ENCODE measurements around the gene SSTR5. TPM values are rescaled to one million over a fixed set of nuclear protein-coding genes. Genes with fewer than 3 reads are reported as not detected.

Gene SSTR5
- total and polyA plus RNA-seq, 4 experiments from 2014 or later, result not detected

- H3K9me3 ChIP-seq (ENCODE audit: control insufficient read depth in 1 of 2, low read length in 2 of 2), result no peaks in the 10 kb centered on the region
- H3K4me1 ChIP-seq (ENCODE audit: insufficient read depth, low read length), result no peaks in the 10 kb centered on the region
- no peak overlapping the region for H3K4me3 Mint-ChIP-seq
- H3K27me3 ChIP-seq (ENCODE audit: insufficient read depth, low read length), result no peaks in the 10 kb centered on the region
- ChIA-PET POLR2A (ENCODE audit: partially characterized antibody) (no interaction called here), CTCF (ENCODE audit: partially characterized antibody) (no interaction called here)
- no peak overlapping the region for H3K27ac ChIP-seq (ENCODE audit: low read depth, low read length)
- DNase-seq, result no peak
- no peaks in the 10 kb centered on the region for H3K4me1 Mint-ChIP-seq
- no peak overlapping the region for H3K4me3 ChIP-seq (ENCODE audit: low read length in 2 of 2)
- H3K36me3 ChIP-seq (ENCODE audit: insufficient read depth, low read length), result no peaks in the 10 kb centered on the region
- H3K27me3 Mint-ChIP-seq, result peaks cover 0 to 2% of the 10 kb centered on the region in 2 donors
- H3K9me3 Mint-ChIP-seq, result no peaks in the 10 kb centered on the region
- no peak overlapping the region for H3K27ac Mint-ChIP-seq
- intact Hi-C loops (cut with micrococcal nuclease), result no loop called here
- H3K36me3 Mint-ChIP-seq, result no peaks in the 10 kb centered on the region
Observed at GRCh38 chr16:1035066-1035415, 37.5 kb upstream of the SSTR5 start.

GRCh38 chr16:1036166-1036565 is 36.4 kb upstream of the SSTR5 start:
- no peaks in the 10 kb centered on the region for H3K4me1 Mint-ChIP-seq
- ChIA-PET POLR2A (ENCODE audit: partially characterized antibody) (no interaction called here), CTCF (ENCODE audit: partially characterized antibody) (no interaction called here)
- no peak overlapping the region for H3K4me3 ChIP-seq (ENCODE audit: low read length in 2 of 2)
- H3K4me1 ChIP-seq (ENCODE audit: insufficient read depth, low read length), result no peaks in the 10 kb centered on the region
- H3K9me3 ChIP-seq (ENCODE audit: control insufficient read depth in 1 of 2, low read length in 2 of 2), result no peaks in the 10 kb centered on the region
- no peaks in the 10 kb centered on the region for H3K9me3 Mint-ChIP-seq
- intact Hi-C loops (cut with micrococcal nuclease), result no loop called here
- no peaks in the 10 kb centered on the region for H3K36me3 ChIP-seq (ENCODE audit: insufficient read depth, low read length)
- H3K27ac Mint-ChIP-seq, result no peak overlapping the region
- H3K4me3 Mint-ChIP-seq, result no peak overlapping the region
- H3K27ac ChIP-seq (ENCODE audit: low read depth, low read length), result no peak overlapping the region
- H3K27me3 Mint-ChIP-seq, result peaks cover 0 to 2% of the 10 kb centered on the region in 2 donors
- no peaks in the 10 kb centered on the region for H3K36me3 Mint-ChIP-seq
- H3K27me3 ChIP-seq (ENCODE audit: insufficient read depth, low read length), result no peaks in the 10 kb centered on the region
- DNase-seq, result peak in 1 of 5 donors; percentile 8

GRCh38 chr16:1036726-1037393 is 35.7 kb upstream of the SSTR5 start:
- H3K4me3 ChIP-seq (ENCODE audit: low read length in 2 of 2), result no peak overlapping the region
- no peak overlapping the region for H3K27ac ChIP-seq (ENCODE audit: low read depth, low read length)
- Mint-ChIP-seq H3K36me3 (no peaks in the 10 kb centered on the region), H3K4me3 (no peak overlapping the region), H3K9me3 (peaks cover 0 to 1% (median 0%) of the 10 kb centered on the region in 8 donors), H3K4me1 (no peaks in the 10 kb centered on the region), H3K27ac (no peak overlapping the region), H3K27me3 (peaks cover 0 to 2% of the 10 kb centered on the region in 2 donors)
- CTCF ChIA-PET (ENCODE audit: partially characterized antibody), result no interaction called here
- DNase-seq, result peak in 1 of 5 donors; percentile 27
- H3K9me3 ChIP-seq (ENCODE audit: control insufficient read depth in 1 of 2, low read length in 2 of 2), result no peaks in the 10 kb centered on the region
- H3K4me1 ChIP-seq (ENCODE audit: insufficient read depth, low read length), result no peaks in the 10 kb centered on the region
- POLR2A ChIA-PET (ENCODE audit: partially characterized antibody), result no interaction called here
- H3K27me3 ChIP-seq (ENCODE audit: insufficient read depth, low read length), result no peaks in the 10 kb centered on the region
- no peaks in the 10 kb centered on the region for H3K36me3 ChIP-seq (ENCODE audit: insufficient read depth, low read length)
- intact Hi-C loops (cut with micrococcal nuclease), result no loop called here

GRCh38 chr16:1037394-1038257 is 34.9 kb upstream of the SSTR5 start:
- H3K9me3 ChIP-seq (ENCODE audit: control insufficient read depth in 1 of 2, low read length in 2 of 2), result no peaks in the 10 kb centered on the region
- H3K27ac ChIP-seq (ENCODE audit: low read depth, low read length), result no peak overlapping the region
- POLR2A ChIA-PET (ENCODE audit: partially characterized antibody), result no interaction called here
- intact Hi-C loops (cut with micrococcal nuclease), result no loop called here
- H3K4me3 ChIP-seq (ENCODE audit: low read length in 2 of 2), result no peak overlapping the region
- Mint-ChIP-seq H3K4me1 (peaks cover 0 to 3% (median 0%) of the 10 kb centered on the region in 4 donors), H3K36me3 (no peaks in the 10 kb centered on the region), H3K9me3 (peaks cover 0 to 7% (median 0%) of the 10 kb centered on the region in 8 donors), H3K4me3 (no peak overlapping the region), H3K27me3 (peaks cover 0 to 6% of the 10 kb centered on the region in 2 donors), H3K27ac (no peak overlapping the region)
- H3K4me1 ChIP-seq (ENCODE audit: insufficient read depth, low read length), result no peaks in the 10 kb centered on the region
- no peaks in the 10 kb centered on the region for H3K27me3 ChIP-seq (ENCODE audit: insufficient read depth, low read length)
- DNase-seq, result no peak
- H3K36me3 ChIP-seq (ENCODE audit: insufficient read depth, low read length), result no peaks in the 10 kb centered on the region
- CTCF ChIA-PET (ENCODE audit: partially characterized antibody), result no interaction called here

GRCh38 chr16:1038932-1039331 is 33.6 kb upstream of the SSTR5 start:
- no peak overlapping the region for H3K4me3 ChIP-seq (ENCODE audit: low read length in 2 of 2)
- Mint-ChIP-seq H3K4me3 (peak overlapping the region in 1 of 8 donors; percentile 48), H3K9me3 (peaks cover 0 to 7% (median 0%) of the 10 kb centered on the region in 8 donors), H3K36me3 (no peaks in the 10 kb centered on the region), H3K4me1 (peaks cover 0 to 3% (median 0%) of the 10 kb centered on the region in 4 donors), H3K27me3 (peaks cover 0 to 6% of the 10 kb centered on the region in 2 donors), H3K27ac (no peak overlapping the region)
- H3K9me3 ChIP-seq (ENCODE audit: control insufficient read depth in 1 of 2, low read length in 2 of 2), result no peaks in the 10 kb centered on the region
- POLR2A ChIA-PET (ENCODE audit: partially characterized antibody), result no interaction called here
- intact Hi-C loops (cut with micrococcal nuclease), result no loop called here
- H3K27ac ChIP-seq (ENCODE audit: low read depth, low read length), result no peak overlapping the region
- CTCF ChIA-PET (ENCODE audit: partially characterized antibody), result no interaction called here
- no peaks in the 10 kb centered on the region for H3K36me3 ChIP-seq (ENCODE audit: insufficient read depth, low read length)
- DNase-seq, result no peak
- no peaks in the 10 kb centered on the region for H3K4me1 ChIP-seq (ENCODE audit: insufficient read depth, low read length)
- no peaks in the 10 kb centered on the region for H3K27me3 ChIP-seq (ENCODE audit: insufficient read depth, low read length)

- no peaks in the 10 kb centered on the region for H3K27me3 ChIP-seq (ENCODE audit: insufficient read depth, low read length)
Observed at GRCh38 chr16:1039762-1040161, 32.8 kb upstream of the SSTR5 start.

GRCh38 chr16:1040346-1040745 is 32.2 kb upstream of the SSTR5 start:
- Histone ChIP-seq H3K27me3 (ENCODE audit: insufficient read depth, low read length) (no peaks in the 10 kb centered on the region), H3K4me1 (ENCODE audit: insufficient read depth, low read length) (no peaks in the 10 kb centered on the region), H3K27ac (ENCODE audit: low read depth, low read length) (no peak overlapping the region), H3K36me3 (ENCODE audit: insufficient read depth, low read length) (no peaks in the 10 kb centered on the region), H3K4me3 (ENCODE audit: low read length in 2 of 2) (no peak overlapping the region), H3K9me3 (ENCODE audit: control insufficient read depth in 1 of 2, low read length in 2 of 2) (no peaks in the 10 kb centered on the region)
- DNase-seq, result no peak
- Mint-ChIP-seq H3K4me1 (peaks cover 0 to 3% (median 0%) of the 10 kb centered on the region in 4 donors), H3K36me3 (no peaks in the 10 kb centered on the region), H3K9me3 (peaks cover 0 to 7% (median 0%) of the 10 kb centered on the region in 8 donors), H3K27ac (no peak overlapping the region), H3K27me3 (peaks cover 0 to 5% of the 10 kb centered on the region in 2 donors), H3K4me3 (no peak overlapping the region)
- ChIA-PET POLR2A (ENCODE audit: partially characterized antibody) (no interaction called here), CTCF (ENCODE audit: partially characterized antibody) (interaction anchor here (2.4 to 2.9 kb wide), 2 partner anchors 15 to 17 kb away, joined by 6 to 11 read pairs; no protein-coding TSS in a partner anchor)
- intact Hi-C loops (cut with micrococcal nuclease), result no loop called here

More at GRCh38 chr16:1039762-1040161, 32.8 kb upstream of the SSTR5 start:
- Mint-ChIP-seq H3K27me3 (peaks cover 0 to 6% of the 10 kb centered on the region in 2 donors), H3K4me1 (peaks cover 0 to 3% (median 0%) of the 10 kb centered on the region in 4 donors), H3K9me3 (peaks cover 0 to 7% (median 0%) of the 10 kb centered on the region in 8 donors), H3K4me3 (no peak overlapping the region), H3K36me3 (no peaks in the 10 kb centered on the region), H3K27ac (no peak overlapping the region)
- intact Hi-C loops (cut with micrococcal nuclease), result no loop called here
- H3K4me3 ChIP-seq (ENCODE audit: low read length in 2 of 2), result no peak overlapping the region
- no peak overlapping the region for H3K27ac ChIP-seq (ENCODE audit: low read depth, low read length)
- no peak for DNase-seq
- H3K4me1 ChIP-seq (ENCODE audit: insufficient read depth, low read length), result no peaks in the 10 kb centered on the region
- CTCF ChIA-PET (ENCODE audit: partially characterized antibody), result interaction anchor here (2.4 kb wide), 1 partner anchor 15 kb away, joined by 6 read pairs; no protein-coding TSS in a partner anchor
- no peaks in the 10 kb centered on the region for H3K9me3 ChIP-seq (ENCODE audit: control insufficient read depth in 1 of 2, low read length in 2 of 2)
- POLR2A ChIA-PET (ENCODE audit: partially characterized antibody), result no interaction called here
- H3K36me3 ChIP-seq (ENCODE audit: insufficient read depth, low read length), result no peaks in the 10 kb centered on the region

All from CD4-positive, alpha-beta memory T cell (primary cell).